Omental fat pad (tissue), 4 donors: ENCODE measurements around the gene MUC5AC. TPM values are rescaled to one million over a fixed set of nuclear protein-coding genes. Genes with fewer than 3 reads are reported as not detected.

ENCODE experiments used
- ATAC-seq: fragments of 150-250 bp; one replicate; pipeline ENCODE4 v1.9.1; 2016; ENCODE audit warnings: mild to moderate bottlenecking, moderate library complexity; ENCODE audit not compliant: low FRiP score
- DNase-seq: peaks from one replicate; pipeline ENCODE4 v3.0.0-alpha.2; 2019; ENCODE audit warnings: low spot score
- CTCF ChIP-seq, 3 donors: fragments of 450-650 bp; IDR thresholded peaks; one replicate each; pipeline ENCODE4 v1.5.1; 2016 to 2017; ENCODE audit warnings: antibody characterized with exemption in 3 of 3, mild to moderate bottlenecking in 3 of 3, moderate library complexity in 2 of 3
- total RNA-seq, 4 donors: library from RNA; depleted of rRNA; stranded (reverse); fragments of >200 nt; gene quantifications; one replicate each; pipeline ENCODE4 v1.1.0, GENCODE V29; 2016

Gene MUC5AC, protein sequence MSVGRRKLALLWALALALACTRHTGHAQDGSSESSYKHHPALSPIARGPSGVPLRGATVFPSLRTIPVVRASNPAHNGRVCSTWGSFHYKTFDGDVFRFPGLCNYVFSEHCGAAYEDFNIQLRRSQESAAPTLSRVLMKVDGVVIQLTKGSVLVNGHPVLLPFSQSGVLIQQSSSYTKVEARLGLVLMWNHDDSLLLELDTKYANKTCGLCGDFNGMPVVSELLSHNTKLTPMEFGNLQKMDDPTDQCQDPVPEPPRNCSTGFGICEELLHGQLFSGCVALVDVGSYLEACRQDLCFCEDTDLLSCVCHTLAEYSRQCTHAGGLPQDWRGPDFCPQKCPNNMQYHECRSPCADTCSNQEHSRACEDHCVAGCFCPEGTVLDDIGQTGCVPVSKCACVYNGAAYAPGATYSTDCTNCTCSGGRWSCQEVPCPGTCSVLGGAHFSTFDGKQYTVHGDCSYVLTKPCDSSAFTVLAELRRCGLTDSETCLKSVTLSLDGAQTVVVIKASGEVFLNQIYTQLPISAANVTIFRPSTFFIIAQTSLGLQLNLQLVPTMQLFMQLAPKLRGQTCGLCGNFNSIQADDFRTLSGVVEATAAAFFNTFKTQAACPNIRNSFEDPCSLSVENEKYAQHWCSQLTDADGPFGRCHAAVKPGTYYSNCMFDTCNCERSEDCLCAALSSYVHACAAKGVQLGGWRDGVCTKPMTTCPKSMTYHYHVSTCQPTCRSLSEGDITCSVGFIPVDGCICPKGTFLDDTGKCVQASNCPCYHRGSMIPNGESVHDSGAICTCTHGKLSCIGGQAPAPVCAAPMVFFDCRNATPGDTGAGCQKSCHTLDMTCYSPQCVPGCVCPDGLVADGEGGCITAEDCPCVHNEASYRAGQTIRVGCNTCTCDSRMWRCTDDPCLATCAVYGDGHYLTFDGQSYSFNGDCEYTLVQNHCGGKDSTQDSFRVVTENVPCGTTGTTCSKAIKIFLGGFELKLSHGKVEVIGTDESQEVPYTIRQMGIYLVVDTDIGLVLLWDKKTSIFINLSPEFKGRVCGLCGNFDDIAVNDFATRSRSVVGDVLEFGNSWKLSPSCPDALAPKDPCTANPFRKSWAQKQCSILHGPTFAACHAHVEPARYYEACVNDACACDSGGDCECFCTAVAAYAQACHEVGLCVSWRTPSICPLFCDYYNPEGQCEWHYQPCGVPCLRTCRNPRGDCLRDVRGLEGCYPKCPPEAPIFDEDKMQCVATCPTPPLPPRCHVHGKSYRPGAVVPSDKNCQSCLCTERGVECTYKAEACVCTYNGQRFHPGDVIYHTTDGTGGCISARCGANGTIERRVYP (N-terminal part only)
- not detected for total RNA-seq

- DNase-seq: no peak
- no peak for TF ChIP-seq CTCF (IDR thresholded peaks at IDR 0.05)
- ATAC-seq: no peak
Observed at GRCh38 chr11:1157645-1158591, at the start of gene MUC5AC. Gene MUC5AC, plus strand, starts transcription at chr11:1157953. Its CDS starts 47 bp downstream, at chr11:1158000.

DNA sequence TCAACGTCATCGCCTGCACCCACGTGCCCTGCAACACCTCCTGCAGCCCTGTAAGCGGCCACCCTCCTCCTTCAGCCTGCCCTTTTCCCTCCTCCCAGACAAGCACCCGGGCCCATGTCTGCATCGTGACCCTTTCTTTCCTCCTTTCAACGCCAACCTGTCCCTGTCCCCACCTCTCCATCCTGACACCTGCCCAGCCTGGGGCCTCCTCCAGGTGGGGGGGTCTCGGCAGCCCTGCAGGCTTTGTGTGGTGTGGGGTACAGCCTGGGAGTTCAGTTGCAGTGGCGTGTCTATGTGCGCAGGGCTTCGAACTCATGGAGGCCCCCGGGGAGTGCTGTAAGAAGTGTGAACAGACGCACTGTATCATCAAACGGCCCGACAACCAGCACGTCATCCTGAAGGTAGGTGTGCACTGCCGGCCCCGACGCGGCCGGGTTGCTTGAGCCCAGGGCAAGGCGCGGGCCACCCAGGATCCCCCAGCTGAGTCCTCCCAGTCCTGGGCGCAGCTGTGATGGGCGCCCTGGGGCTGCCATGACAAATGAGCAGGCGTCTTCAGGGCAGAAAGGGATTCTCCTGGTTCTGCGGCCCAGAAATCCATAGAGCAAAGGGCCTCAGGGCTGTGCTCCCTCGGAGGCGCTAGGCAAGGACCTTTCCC lies 49.4 kb upstream of the MUC5AC start:
- DNase-seq: no peak

DNA sequence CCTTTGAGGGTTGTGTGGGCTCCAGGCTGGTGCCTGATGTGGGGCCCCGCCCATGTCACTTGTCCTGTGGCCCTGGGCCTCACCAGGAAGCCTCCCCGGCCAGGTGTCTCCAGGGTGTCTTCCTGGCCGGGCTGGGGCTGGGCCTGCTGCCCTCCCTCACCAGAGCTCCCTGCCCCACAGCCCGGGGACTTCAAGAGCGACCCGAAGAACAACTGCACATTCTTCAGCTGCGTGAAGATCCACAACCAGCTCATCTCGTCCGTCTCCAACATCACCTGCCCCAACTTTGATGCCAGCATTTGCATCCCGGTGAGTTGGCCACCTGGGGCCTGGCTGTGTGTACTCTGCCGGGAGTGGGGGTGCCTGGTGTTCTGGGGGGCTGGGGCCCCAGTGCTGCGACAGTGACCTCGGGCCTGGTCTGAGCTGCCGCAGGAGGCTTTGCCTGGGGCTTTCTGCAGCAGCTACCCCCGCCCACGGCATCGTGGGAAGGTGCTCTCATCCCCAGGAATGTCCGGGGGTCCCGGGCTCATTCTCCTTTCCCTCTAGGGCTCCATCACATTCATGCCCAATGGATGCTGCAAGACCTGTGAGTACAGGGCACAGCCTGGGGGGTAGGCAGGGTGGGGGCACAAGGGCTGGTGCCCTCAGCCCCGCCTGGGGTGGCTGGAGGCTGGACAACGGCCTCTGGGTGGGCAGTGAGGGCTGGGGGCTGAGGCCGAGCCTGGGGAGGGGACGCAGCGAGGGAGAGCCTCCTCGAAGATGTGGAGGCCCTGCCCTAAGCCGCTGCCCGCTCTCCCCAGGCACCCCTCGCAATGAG lies 48.4 kb upstream of the MUC5AC start:
- TF ChIP-seq CTCF (IDR thresholded peaks at IDR 0.05): no peak
- no peak for ATAC-seq

More for the DNA sequence above, 49.4 kb upstream of the MUC5AC start:
- TF ChIP-seq CTCF (IDR thresholded peaks at IDR 0.05): no peak
- ATAC-seq: no peak

GRCh38 chr11:1109918-1110705 lies 47.6 kb upstream of the MUC5AC start:
- ATAC-seq: no peak
- TF ChIP-seq CTCF (IDR thresholded peaks at IDR 0.05): no peak

More for the DNA sequence above, 48.4 kb upstream of the MUC5AC start:
- DNase-seq: no peak

More at GRCh38 chr11:1109918-1110705, 47.6 kb upstream of the MUC5AC start:
- no peak for DNase-seq
